ENCODE data around the gene ACSL3. TPM values are rescaled to one million over a fixed set of nuclear protein-coding genes. Genes with fewer than 3 reads are reported as not detected.
"Not testable (repeated sequence)": the region's sequence is repeated elsewhere in the genome, so short reads cannot be mapped to it uniquely, and the experiment has no call there.

The ACSL3 gene
- polyA plus RNA-seq, 1 donor, result 35.8 TPM

DNA sequence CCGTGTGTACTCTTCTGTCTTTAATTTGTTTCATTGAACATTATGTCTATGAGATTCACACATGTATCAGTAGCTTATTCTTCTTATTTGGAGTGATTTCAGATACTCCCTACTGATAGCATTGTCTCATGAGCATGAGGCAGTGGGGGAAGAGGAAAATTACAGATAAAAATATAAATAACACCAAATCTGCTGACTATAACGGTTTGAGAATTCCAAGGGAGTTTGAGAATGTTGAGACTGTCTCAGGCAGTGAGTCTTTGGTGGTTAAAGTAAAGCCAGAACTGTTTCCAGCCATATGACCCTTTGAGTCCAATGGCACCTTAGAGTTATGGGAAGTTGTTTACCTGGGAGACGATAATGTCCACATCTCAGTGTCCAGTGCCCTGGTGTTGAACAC, 118.6 kb downstream of the ACSL3 start:
- DNase-seq, result no peak

DNA sequence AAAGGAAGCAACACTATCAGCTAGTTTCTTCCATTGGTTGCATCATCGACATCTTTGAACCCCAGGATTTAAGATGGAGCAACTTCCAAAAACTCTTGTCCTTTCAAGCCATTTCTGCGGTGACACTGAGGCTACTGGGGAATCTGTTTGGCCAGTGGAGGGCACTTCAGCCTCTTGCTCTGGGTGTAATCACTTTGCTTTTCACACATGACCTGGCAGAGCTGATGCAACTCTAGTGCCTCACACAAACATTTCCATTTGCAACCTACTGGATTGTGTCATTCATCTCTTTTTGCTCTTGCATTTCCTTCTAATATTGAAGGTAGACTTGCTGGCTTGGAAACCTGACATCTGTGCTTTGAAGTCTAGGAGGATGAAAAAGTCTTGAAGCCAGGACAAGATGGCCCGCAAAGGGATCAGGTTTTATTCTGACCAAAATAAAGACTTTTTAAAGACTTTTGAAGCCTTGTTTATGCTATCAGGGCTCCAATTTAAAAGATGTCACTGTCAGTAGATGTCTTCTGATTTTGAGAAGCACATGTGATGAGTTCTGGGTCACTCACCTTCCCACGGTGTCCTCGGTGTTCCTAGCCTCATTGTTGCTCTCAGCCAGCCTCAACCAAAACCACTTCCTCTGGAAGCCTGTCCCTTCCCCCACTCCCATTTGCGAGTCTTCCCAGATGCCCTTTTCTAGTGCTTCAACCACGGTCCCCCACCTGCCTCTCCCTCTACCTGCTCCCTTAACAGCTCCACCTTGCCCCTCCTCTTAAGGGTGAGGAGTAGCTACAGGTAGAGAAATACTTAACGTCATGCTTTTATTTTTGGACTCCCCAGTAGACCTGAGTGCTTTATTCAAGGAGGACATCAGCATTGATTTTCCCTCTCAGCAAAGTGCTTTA, 121.4 kb downstream of the ACSL3 start:
- DNase-seq, result no peak

DNA sequence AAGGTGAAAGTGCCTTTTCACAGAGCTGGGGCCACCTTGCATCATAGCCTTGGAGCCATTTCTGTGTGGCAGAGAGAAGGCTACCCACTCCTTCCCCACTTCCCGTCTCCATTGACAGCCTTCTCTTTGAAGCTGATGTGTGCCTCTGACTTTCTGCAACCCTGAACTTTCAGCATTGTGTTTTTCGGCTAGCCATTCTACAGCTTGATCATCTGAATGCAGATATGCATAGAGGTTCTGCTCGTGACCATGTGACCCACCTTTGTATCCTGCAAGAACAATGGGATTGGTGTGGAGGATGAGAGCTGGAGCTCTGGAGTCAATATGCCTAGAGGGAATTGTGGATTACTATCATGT, 122.1 kb downstream of the ACSL3 start:
- DNase-seq, result no peak

DNA sequence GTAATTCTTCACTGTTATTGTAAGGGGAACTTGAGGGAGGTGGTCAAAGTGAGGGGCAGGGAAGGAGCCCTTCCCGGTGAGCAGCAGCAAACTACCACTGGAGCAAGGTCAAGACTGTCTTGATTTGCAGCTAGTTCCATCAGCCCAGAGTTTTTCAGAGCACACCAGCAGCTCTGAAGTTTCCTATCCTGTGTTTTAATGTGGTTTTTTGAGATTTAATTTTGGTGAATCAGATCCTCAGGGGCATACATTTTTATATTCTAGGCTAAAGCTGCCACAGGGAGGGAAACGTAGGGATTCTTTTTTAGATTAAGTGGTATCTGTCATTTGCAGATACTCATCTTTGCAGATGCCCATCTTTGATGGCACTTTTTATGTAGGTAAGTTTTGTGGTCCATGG, 124.1 kb downstream of the ACSL3 start:
- no peak for DNase-seq

DNA sequence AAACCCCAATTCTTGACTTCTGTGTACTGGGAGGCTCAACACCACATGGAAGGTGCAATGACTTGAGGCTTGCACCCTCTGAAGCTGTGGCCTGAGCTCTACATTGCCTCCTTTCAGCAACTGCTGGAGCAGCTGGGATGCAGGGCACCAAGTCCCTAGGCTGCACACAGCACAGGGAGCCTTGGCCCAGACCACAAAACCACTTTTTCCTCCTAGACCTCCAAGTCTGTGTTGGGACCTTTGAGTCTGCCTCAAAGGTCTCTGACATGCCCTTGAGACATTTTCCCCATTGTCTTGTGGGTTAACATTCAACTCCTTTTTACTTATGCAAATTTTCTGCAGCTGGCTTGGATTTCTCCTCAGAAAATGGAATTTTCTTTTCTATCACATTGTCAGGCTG, 128.6 kb downstream of the ACSL3 start:
- DNase-seq, result no peak

DNA sequence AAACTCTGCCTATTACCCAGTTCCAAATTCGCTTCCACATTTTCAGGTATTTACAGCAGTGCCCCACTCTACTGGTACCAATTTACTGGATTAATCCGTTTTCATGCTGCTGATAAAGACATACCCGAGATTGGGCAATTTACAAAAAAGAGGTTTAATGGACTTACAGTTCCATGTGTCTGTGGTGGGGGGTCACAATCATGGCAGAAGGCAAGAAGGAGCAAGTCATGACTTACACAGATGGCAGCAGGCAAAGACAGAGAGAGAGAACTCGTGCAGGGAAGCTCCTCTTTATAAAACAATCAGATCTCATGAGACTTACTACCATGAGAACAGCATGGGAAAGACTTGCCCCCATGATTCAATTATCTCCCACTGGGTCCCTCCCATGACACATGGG, 129.4 kb downstream of the ACSL3 start:
- not testable (repeated sequence) for DNase-seq

DNA sequence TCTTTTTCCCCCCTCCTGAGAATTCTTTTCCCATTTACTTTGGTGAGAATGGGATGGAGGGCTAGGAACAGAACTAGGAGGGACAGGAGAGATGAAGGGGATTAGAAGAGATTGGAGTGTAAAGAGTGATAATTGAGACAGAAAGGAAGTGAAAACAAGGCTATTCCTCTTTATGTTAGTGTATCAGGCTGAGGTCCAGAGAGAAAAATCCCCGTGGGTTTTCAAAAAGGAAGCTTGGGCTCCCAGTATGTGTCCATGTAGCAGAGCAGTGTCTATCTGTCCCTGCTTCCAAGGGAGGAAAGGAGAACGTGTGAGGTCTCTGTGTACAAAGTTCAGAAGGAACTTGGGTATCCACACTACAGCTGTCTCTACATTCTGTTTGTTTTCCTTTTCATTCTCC, 131.3 kb downstream of the ACSL3 start:
- no peak for DNase-seq

Other genes starting within 250 kb of the ACSL3 start
- 23.0 TPM for gene FARSB, start 204.9 kb upstream of the ACSL3 start, polyA plus RNA-seq (ENCODE audit: insufficient read length)
- 0.31 TPM for gene MOGAT1, start 189.4 kb upstream of the ACSL3 start, polyA plus RNA-seq (ENCODE audit: insufficient read length)
- gene KCNE4, start 191.2 kb downstream of the ACSL3 start, polyA plus RNA-seq (ENCODE audit: insufficient read length), result 3.4 TPM

All from hindlimb muscle (tissue), 1 donor.